NCI-H1105 treated with DMSO at 0.1 percent for 48 hours (cell line): ENCODE data around the gene RYR3.
"Not testable (repeated sequence)": the region's sequence is repeated elsewhere in the genome, so short reads cannot be mapped to it uniquely, and the experiment has no call there.

Experiments
- DNase-seq: peaks from one replicate; lab custom pipeline; 2025; lab: John Stamatoyannopoulos, UW

The RYR3 gene

GRCh38 chr15:33584797-33585196 lies 274.0 kb downstream of the RYR3 start:
- no peak for DNase-seq

GRCh38 chr15:33586786-33587697 lies 276.3 kb downstream of the RYR3 start:
- DNase-seq, result no peak

- DNase-seq, result no peak
Observed at GRCh38 chr15:33587773-33588172, 277.0 kb downstream of the RYR3 start.

GRCh38 chr15:33592864-33593263 lies 282.1 kb downstream of the RYR3 start:
- DNase-seq, result no peak

- not testable (repeated sequence) for DNase-seq
Observed at GRCh38 chr15:33598382-33598781, 287.6 kb downstream of the RYR3 start.

- no peak for DNase-seq
Observed at GRCh38 chr15:33600212-33600611, 289.4 kb downstream of the RYR3 start.

- no peak for DNase-seq
Observed at GRCh38 chr15:33601461-33601860, 290.7 kb downstream of the RYR3 start.

- DNase-seq, result no peak
Observed at GRCh38 chr15:33608714-33609113, 297.9 kb downstream of the RYR3 start.

- no peak for DNase-seq
Observed at GRCh38 chr15:33612721-33613304, 302.0 kb downstream of the RYR3 start.

- no peak for DNase-seq
Observed at GRCh38 chr15:33616475-33616874, 305.7 kb downstream of the RYR3 start.

GRCh38 chr15:33618350-33618749 lies 307.6 kb downstream of the RYR3 start:
- no peak for DNase-seq

GRCh38 chr15:33621141-33621540 lies 310.4 kb downstream of the RYR3 start:
- DNase-seq, result no peak

GRCh38 chr15:33623010-33623409 lies 312.2 kb downstream of the RYR3 start:
- DNase-seq, result no peak

GRCh38 chr15:33624439-33624838 lies 313.7 kb downstream of the RYR3 start:
- DNase-seq, result no peak

- no peak for DNase-seq
Observed at GRCh38 chr15:33629647-33630046, 318.9 kb downstream of the RYR3 start.

GRCh38 chr15:33636234-33636633 lies 325.5 kb downstream of the RYR3 start:
- no peak for DNase-seq

GRCh38 chr15:33636958-33637357 lies 326.2 kb downstream of the RYR3 start:
- DNase-seq, result no peak

GRCh38 chr15:33638453-33638852 lies 327.7 kb downstream of the RYR3 start:
- no peak for DNase-seq

GRCh38 chr15:33639051-33639450 lies 328.3 kb downstream of the RYR3 start:
- DNase-seq, result no peak

GRCh38 chr15:33639456-33639855 lies 328.7 kb downstream of the RYR3 start:
- no peak for DNase-seq

- DNase-seq, result peak; percentile 64
Observed at GRCh38 chr15:33639978-33640377, 329.2 kb downstream of the RYR3 start.

- DNase-seq, result no peak
Observed at GRCh38 chr15:33641069-33641468, 330.3 kb downstream of the RYR3 start.

- DNase-seq, result no peak
Observed at GRCh38 chr15:33644304-33644703, 333.5 kb downstream of the RYR3 start.

- no peak for DNase-seq
Observed at GRCh38 chr15:33646744-33647143, 336.0 kb downstream of the RYR3 start.
